Mesenchymal stem cell (in vitro differentiated cells and primary cell): ENCODE data around the gene YIPF1.

Experiments used
- DNase-seq: peaks from one replicate; pipeline ENCODE4 v3.0.0-alpha.2; 2013
- H2AFZ ChIP-seq: one replicate; pipeline ENCODE4 v1.6.1; 2013; ENCODE audit warnings: low read depth, mild to moderate bottlenecking, control low read depth, inconsistent platforms, low read length, moderate library complexity
- H2AK5ac ChIP-seq: 2 replicates; pipeline ENCODE4 v1.6.1; 2013; ENCODE audit warnings: low read length, moderate library complexity, mild to moderate bottlenecking, inconsistent platforms; ENCODE audit not compliant: severe bottlenecking
- H2BK120ac ChIP-seq: one replicate; pipeline ENCODE4 v1.6.1; 2013; ENCODE audit warnings: low read depth, mild to moderate bottlenecking, inconsistent platforms, low read length, moderate library complexity
- H2BK12ac ChIP-seq, 2 experiments: one replicate each; pipeline ENCODE4 v1.6.1; 2013; ENCODE audit warnings: inconsistent platforms in 2 of 2, low read length in 2 of 2, mild to moderate bottlenecking in 2 of 2, moderate library complexity in 2 of 2, control low read depth in 1 of 2
- H2BK15ac ChIP-seq: one replicate; pipeline ENCODE4 v1.6.1; 2013; ENCODE audit warnings: mild to moderate bottlenecking, low read depth, inconsistent platforms; ENCODE audit not compliant: poor library complexity, severe bottlenecking
- H2BK5ac ChIP-seq: 2 replicates; pipeline ENCODE4 v1.6.1; 2013; ENCODE audit warnings: low read depth, mild to moderate bottlenecking, low read length, control low read depth, inconsistent platforms; ENCODE audit not compliant: poor library complexity, severe bottlenecking
- H3K14ac ChIP-seq, 2 experiments: one replicate each; pipeline ENCODE4 v1.6.1; 2013; ENCODE audit warnings: inconsistent platforms in 2 of 2, low read length in 2 of 2, control low read depth in 1 of 2, mild to moderate bottlenecking in 1 of 2, moderate library complexity in 1 of 2
- H3K18ac ChIP-seq, 2 experiments: one replicate each; pipeline ENCODE4 v1.6.1; 2013; ENCODE audit warnings: inconsistent platforms in 2 of 2, low read length in 2 of 2, control low read depth in 1 of 2, low read depth in 1 of 2, mild to moderate bottlenecking in 1 of 2
- H3K23ac ChIP-seq, 2 experiments: one replicate each; pipeline ENCODE4 v1.6.1; 2013; ENCODE audit warnings: inconsistent platforms in 2 of 2, low read length in 2 of 2, mild to moderate bottlenecking in 2 of 2, moderate library complexity in 2 of 2, control low read depth in 1 of 2
- H3K27ac ChIP-seq: 2 replicates; pipeline ENCODE4 v1.5.1; 2013; ENCODE audit warnings: mild to moderate bottlenecking, moderate library complexity, low read length, control low read depth, inconsistent platforms; ENCODE audit not compliant: poor library complexity, severe bottlenecking
- H3K27me3 ChIP-seq, 2 experiments: 2 replicates each; pipeline versions ENCODE4 v1.6.1 to v1.7.0; 2013; ENCODE audit warnings: low read length in 2 of 2, mild to moderate bottlenecking in 2 of 2, moderate library complexity in 2 of 2, control low read depth in 1 of 2, inconsistent platforms in 1 of 2; ENCODE audit not compliant: control insufficient read depth in 1 of 2, insufficient read depth in 1 of 2
- H3K36me3 ChIP-seq, 2 experiments: 2 replicates each; pipeline versions ENCODE4 v1.6.1 to v1.7.0; 2013; ENCODE audit warnings: low read length in 2 of 2, control low read depth in 1 of 2, inconsistent platforms in 1 of 2, low read depth in 1 of 2, mild to moderate bottlenecking in 1 of 2; ENCODE audit not compliant: insufficient read depth in 2 of 2, control insufficient read depth in 1 of 2
- H3K4ac ChIP-seq, 2 experiments: one replicate each; pipeline ENCODE4 v1.6.1; 2013; ENCODE audit warnings: inconsistent platforms in 2 of 2, low read length in 2 of 2, mild to moderate bottlenecking in 2 of 2, moderate library complexity in 2 of 2, control low read depth in 1 of 2, low read depth in 1 of 2
- H3K4me1 ChIP-seq: 2 replicates; pipeline ENCODE4 v1.6.1; 2013; ENCODE audit warnings: low read depth, low read length, control low read depth; ENCODE audit not compliant: control insufficient read depth, insufficient read depth
- H3K4me2 ChIP-seq: 2 replicates; pipeline ENCODE4 v1.6.1; 2013; ENCODE audit warnings: low read length, mild to moderate bottlenecking, inconsistent platforms; ENCODE audit not compliant: poor library complexity, severe bottlenecking
- H3K4me3 ChIP-seq, 2 experiments: 2 replicates each; pipeline versions ENCODE4 v1.5.1 to v1.7.0; 2013; ENCODE audit warnings: low read length in 2 of 2, mild to moderate bottlenecking in 2 of 2, control low read depth in 1 of 2, low read depth in 1 of 2; ENCODE audit not compliant: insufficient read depth in 1 of 2
- H3K79me1 ChIP-seq: replicated peaks from 2 replicates; pipeline ENCODE4 v1.6.1; 2013; ENCODE audit warnings: mild to moderate bottlenecking, control low read depth, low read length, inconsistent platforms; ENCODE audit not compliant: poor library complexity, severe bottlenecking
- H3K9ac ChIP-seq: 2 replicates; pipeline ENCODE4 v1.7.0; 2013; ENCODE audit warnings: mild to moderate bottlenecking, low read length, moderate library complexity
- H3K9me3 ChIP-seq: 2 replicates; pipeline ENCODE4 v1.7.0; 2013; ENCODE audit warnings: mild to moderate bottlenecking, low read length; ENCODE audit not compliant: control insufficient read depth
- H4K8ac ChIP-seq: one replicate; pipeline ENCODE4 v1.6.1; 2013; ENCODE audit warnings: inconsistent platforms, mild to moderate bottlenecking, low read length, moderate library complexity
- H4K91ac ChIP-seq: one replicate; pipeline ENCODE4 v1.6.1; 2013; ENCODE audit warnings: mild to moderate bottlenecking, low read length, inconsistent platforms
- whole genome bisulfite sequencing: methylation state at CpG from one replicate; pipeline ENCODE4 v1.1.7; 2013; ENCODE audit warnings: mixed read lengths; 5-methylcytosine and 5-hydroxymethylcytosine counted together

YIPF1 gene

GRCh38 chr1:53911442-53911841 lies 21.8 kb upstream of the YIPF1 start:
- Histone ChIP-seq H3K23ac (no peak overlapping the region), H2AFZ (no peak overlapping the region)
- WGBS, result 98% methylated on average over 3 of the region's 4 CpGs

GRCh38 chr1:53909946-53910345 lies 20.3 kb upstream of the YIPF1 start:
- Histone ChIP-seq H3K18ac (no peak overlapping the region), H2BK120ac (no peak overlapping the region), H3K36me3 (peaks cover 14 to 18% of the 10 kb centered on the region in 2 experiments), H3K4me2 (no peak overlapping the region), H3K9ac (no peak overlapping the region), H2BK5ac (no peak overlapping the region), H2AK5ac (no peak overlapping the region), H3K4me3 (no peak overlapping the region), H4K8ac (no peak overlapping the region), H3K9me3 (no peaks in the 10 kb centered on the region), H3K27me3 (no peaks in the 10 kb centered on the region), H3K79me1 (no peaks in the 10 kb centered on the region), H3K14ac (no peak overlapping the region), H2BK12ac (no peak overlapping the region), H3K23ac (no peak overlapping the region), H2AFZ (no peak overlapping the region), H2BK15ac (no peak overlapping the region), H3K4ac (no peak overlapping the region), H3K4me1 (no peaks in the 10 kb centered on the region), H3K27ac (no peak overlapping the region), H4K91ac (no peak overlapping the region)
- DNase-seq, result peak; percentile 19
- WGBS, result 98% methylated on average over 2 of the region's 3 CpGs

More at GRCh38 chr1:53911442-53911841, 21.8 kb upstream of the YIPF1 start:
- Histone ChIP-seq H2BK15ac (no peak overlapping the region), H3K27me3 (no peaks in the 10 kb centered on the region), H3K4ac (no peak overlapping the region), H3K4me3 (no peak overlapping the region), H2AK5ac (no peak overlapping the region), H3K4me1 (no peaks in the 10 kb centered on the region), H3K36me3 (peaks cover 19 to 29% of the 10 kb centered on the region in 2 experiments), H2BK12ac (no peak overlapping the region), H3K18ac (no peak overlapping the region), H3K27ac (no peak overlapping the region), H3K4me2 (no peak overlapping the region), H4K91ac (no peak overlapping the region), H2BK120ac (no peak overlapping the region), H4K8ac (no peak overlapping the region), H3K9me3 (no peaks in the 10 kb centered on the region), H3K79me1 (no peaks in the 10 kb centered on the region), H2BK5ac (no peak overlapping the region), H3K9ac (no peak overlapping the region), H3K14ac (no peak overlapping the region)
- no peak for DNase-seq

GRCh38 chr1:53906121-53906520 lies 16.5 kb upstream of the YIPF1 start:
- H2AK5ac ChIP-seq, result no peak overlapping the region
- no peak overlapping the region for H2BK12ac ChIP-seq
- H3K9me3 ChIP-seq, result no peaks in the 10 kb centered on the region
- no peak overlapping the region for H3K4ac ChIP-seq
- 93% methylated on average over 4 of the region's 4 CpGs for WGBS
- H3K4me2 ChIP-seq, result no peak overlapping the region
- no peak overlapping the region for H3K18ac ChIP-seq
- H3K79me1 ChIP-seq, result no peaks in the 10 kb centered on the region
- H2BK120ac ChIP-seq, result no peak overlapping the region
- H4K91ac ChIP-seq, result no peak overlapping the region
- H3K4me1 ChIP-seq, result no peaks in the 10 kb centered on the region
- H3K4me3 ChIP-seq, result no peak overlapping the region
- peaks cover 0 to 5% of the 10 kb centered on the region in 2 experiments for H3K36me3 ChIP-seq
- no peak overlapping the region for H3K27ac ChIP-seq
- no peak overlapping the region for H3K9ac ChIP-seq
- no peak overlapping the region for H3K14ac ChIP-seq
- no peaks in the 10 kb centered on the region for H3K27me3 ChIP-seq
- H2AFZ ChIP-seq, result no peak overlapping the region
- no peak for DNase-seq
- no peak overlapping the region for H2BK5ac ChIP-seq
- no peak overlapping the region for H4K8ac ChIP-seq
- H2BK15ac ChIP-seq, result no peak overlapping the region
- H3K23ac ChIP-seq, result no peak overlapping the region

GRCh38 chr1:53905509-53905908 lies 15.9 kb upstream of the YIPF1 start:
- Histone ChIP-seq H3K4me2 (no peak overlapping the region), H3K79me1 (no peaks in the 10 kb centered on the region), H3K4me1 (no peaks in the 10 kb centered on the region), H3K9me3 (no peaks in the 10 kb centered on the region), H2BK15ac (no peak overlapping the region), H3K36me3 (peaks cover 0 to 5% of the 10 kb centered on the region in 2 experiments), H4K91ac (no peak overlapping the region), H2BK12ac (no peak overlapping the region), H3K27me3 (no peaks in the 10 kb centered on the region), H2BK120ac (no peak overlapping the region), H3K14ac (no peak overlapping the region), H2AFZ (no peak overlapping the region), H3K27ac (no peak overlapping the region), H3K23ac (no peak overlapping the region), H2AK5ac (no peak overlapping the region), H3K4ac (no peak overlapping the region), H3K9ac (no peak overlapping the region), H4K8ac (no peak overlapping the region), H3K18ac (no peak overlapping the region), H3K4me3 (no peak overlapping the region), H2BK5ac (no peak overlapping the region)
- WGBS, result 99% methylated on average over 8 of the region's 8 CpGs
- DNase-seq, result no peak
